HG03045 (cell line): ENCODE data around the gene ZNF580.

Experiments
- ATAC-seq: cut with Tn5 transposase; IDR thresholded peaks from one replicate; pipeline ENCODE4 v1.9.1; 2021; ENCODE audit warnings: mild to moderate bottlenecking, moderate library complexity; ENCODE audit not compliant: unreplicated experiment

The ZNF580 gene

GRCh38 chr19:55674841-55675660, 34.2 kb downstream of the ZNF580 start, which contains the start of gene EPN1:
Gene EPN1 (plus strand): TSS chr19:55675226. CDS start chr19:55678628, 3,402 bp downstream.
- peak; percentile 59 for ATAC-seq

DNA sequence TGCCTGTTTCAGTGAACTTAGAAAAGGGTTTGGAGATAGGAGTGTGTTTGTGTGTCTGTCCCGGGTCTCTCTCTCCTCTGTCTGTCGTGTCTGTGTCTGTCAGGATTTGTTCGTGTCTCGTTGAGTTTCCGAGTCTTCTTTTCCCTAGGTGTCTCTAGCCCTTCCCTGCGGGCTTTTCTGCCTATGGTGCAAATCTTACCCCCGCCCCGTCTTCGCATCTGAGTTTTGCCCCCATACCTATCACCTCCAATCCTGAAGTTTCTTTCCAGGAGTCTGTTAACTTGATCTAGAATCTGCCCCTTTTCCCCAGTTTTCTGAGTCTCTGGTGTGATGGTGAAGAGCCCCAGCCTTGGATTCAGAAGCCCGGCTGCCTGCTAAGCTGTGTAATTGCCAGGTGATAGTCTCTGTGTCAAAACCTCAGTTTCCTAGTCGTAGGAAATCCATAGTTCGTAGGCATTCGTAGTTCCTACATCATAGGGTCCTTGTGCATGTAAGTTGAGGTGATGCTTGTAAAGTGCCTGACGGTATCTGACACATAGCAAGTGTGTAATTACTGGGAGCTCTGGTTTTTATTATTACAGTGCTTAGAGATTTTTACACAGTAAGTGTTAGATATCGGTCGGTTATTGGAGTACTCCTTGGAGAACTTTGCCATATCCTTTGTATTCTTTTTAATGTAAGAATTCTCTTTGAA, 35.0 kb downstream of the ZNF580 start:
- no peak for ATAC-seq

DNA sequence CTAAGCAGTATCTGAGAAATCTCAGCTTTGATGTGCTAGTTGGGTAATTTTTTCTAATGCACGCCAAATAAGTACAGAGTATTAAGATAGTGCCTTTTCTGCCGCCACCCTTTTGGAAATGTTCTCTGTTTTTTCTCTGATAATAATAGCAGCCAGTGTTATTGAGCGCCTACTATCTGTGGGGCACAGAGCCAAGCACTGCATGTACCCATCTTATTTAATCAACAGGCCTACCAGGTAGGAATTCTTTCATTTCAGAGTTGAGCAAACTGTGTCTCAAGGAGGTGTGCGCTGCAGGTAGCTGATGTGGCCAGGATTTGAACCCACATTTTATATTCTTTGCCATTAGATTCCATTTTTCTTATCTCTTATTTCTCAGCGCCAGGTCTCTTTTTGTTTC, 35.6 kb downstream of the ZNF580 start:
- no peak for ATAC-seq

- no peak for ATAC-seq
Observed at GRCh38 chr19:55676889-55677505, 36.2 kb downstream of the ZNF580 start.

DNA sequence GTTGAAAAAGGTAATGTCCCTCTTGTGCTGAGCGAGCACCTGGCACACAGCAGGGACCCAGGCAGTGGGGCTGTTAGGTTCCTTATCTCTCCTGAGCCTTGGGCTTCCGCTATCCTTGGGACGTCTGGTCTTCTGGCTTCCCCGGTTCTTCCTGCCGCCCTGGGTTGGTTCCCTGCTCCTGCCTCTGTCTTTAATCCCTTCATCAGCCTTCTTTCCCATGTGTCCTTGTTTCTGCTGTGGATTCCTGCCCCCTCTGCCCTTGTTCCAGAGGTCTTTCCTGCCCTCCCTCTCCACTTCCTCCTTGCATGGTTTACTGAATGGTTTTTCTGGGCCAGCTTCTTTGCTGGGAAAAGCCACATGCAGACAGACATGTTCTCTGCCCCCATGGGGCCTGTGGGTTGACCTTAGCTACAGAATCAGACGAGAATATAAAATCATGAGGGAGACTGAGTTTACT, 36.8 kb downstream of the ZNF580 start:
- no peak for ATAC-seq

GRCh38 chr19:55678121-55678671, 37.4 kb downstream of the ZNF580 start:
- peak; percentile 62 for ATAC-seq

GRCh38 chr19:55679343-55680257, 38.8 kb downstream of the ZNF580 start:
- no peak for ATAC-seq

DNA sequence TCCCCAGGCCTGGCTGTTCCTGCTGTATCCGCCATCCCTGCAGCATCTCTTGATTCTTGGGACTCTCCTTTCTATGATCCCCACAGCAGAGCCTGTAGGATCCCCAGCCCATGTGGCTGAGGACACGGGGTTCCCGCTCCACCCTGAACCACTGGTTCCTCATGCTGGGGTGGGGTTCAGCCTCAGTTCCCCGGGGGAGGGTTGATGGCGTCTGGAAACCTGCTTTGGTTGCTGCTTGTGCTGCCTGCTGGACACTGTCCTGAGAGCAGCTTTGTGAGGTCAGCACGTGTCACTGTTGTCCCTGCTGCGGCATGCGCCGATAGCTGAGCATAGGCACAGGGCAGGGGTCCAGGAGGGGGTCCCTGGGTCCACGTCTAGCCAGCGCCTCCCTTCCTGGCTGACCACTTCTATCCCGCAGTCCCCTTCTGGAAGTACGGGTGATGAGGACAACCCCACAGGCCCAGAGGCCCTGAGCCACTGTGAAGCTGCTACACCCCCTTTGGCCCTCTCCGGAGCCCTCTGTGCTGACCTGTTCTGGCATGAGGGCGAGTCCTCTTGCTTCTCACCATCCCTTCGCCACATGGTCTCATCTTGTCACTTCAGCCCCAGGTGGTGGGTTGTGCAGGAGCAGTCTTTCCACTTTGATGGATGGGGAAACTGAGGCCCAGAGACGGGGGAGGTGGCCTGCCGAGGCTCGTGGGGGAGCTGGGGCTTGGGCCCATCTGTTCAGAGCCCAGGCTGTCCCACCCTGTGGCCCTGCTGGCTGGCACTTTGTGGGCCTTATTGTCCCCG, 39.7 kb downstream of the ZNF580 start:
- ATAC-seq = no peak

DNA sequence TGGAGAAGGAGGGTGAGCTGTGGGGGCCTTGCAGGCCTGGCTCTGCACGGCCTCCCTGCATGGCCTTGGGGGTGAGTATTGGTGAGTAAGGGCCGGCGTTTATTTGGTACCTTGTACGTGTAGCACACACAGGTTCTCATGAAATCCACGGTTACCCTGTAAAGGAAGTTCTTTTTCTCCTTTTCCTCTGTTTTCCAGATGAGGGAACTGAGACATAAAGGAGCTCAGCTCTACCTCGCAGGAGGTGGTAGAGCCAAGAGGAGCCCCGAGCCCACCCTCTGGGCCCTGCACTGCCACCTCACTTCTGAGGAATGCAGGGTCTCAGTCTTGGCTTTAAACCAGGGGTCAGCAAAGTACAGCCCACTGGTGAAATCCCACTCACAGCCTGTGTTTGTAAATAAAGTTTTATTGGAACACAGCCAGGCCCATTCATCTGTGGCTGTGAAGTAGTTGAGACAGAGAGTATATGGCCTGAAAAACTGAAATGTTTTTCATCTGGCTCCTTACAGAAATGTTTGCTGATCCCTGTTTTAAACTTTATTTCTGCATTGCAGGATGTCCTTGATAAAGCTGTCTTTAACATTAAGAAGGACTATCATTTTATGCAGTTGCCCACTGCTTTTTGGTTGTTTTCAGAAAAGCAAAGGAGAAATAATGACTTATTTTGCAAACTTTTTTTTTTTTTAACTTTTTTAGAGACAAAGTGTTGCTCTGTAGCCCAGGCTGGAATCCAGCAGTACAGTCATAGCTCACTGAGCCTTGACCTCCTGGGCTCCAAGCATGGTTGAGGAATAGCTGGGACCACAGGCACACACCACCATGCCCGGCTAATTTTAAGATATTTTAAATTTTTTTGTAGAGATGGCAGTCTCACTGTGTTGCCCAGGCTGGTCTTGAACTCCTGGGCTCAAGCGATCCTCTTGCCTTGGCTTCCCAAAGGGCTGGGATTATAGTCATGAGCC, 40.6 kb downstream of the ZNF580 start:
- no peak for ATAC-seq

DNA sequence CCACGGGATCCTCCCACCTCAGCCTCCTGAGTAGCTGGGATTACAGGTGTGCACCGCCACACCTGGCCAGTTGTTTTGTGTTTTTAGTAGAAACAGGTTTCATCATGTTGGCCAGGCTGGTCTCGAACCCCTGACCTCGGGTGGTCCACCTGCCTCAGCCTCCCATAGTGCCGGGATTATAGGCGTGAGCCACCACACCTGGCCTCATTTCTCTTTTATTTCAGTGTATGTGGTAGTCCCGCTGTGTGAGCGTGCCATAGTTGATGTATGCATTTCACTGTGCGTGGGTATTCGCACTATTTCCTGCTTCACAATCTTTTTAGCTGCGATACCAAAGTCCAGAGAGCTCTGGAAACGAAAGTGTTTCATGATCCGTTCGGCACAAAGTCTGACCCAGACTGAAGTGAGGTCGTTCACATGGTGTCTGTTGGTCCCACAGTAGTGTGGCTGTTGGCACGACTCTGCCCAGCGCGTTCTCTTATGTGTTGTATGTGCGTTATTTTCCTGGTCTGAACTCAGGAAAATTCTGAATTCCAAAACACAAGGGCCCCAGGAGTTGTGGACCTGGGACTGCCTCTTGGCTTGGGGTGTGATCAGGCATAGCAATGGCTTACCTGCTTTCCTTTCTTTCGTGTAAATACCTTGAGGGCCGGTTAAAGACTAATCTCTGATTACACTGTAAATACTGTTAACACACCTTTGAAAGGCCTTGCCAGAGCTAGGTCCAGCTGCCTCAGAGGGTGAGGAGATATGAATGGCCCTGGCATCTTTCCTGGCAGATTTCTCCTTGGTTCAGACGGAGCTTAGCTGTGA, 42.9 kb downstream of the ZNF580 start:
- no peak for ATAC-seq

GRCh38 chr19:55684946-55685681, 44.3 kb downstream of the ZNF580 start:
- ATAC-seq = no peak

DNA sequence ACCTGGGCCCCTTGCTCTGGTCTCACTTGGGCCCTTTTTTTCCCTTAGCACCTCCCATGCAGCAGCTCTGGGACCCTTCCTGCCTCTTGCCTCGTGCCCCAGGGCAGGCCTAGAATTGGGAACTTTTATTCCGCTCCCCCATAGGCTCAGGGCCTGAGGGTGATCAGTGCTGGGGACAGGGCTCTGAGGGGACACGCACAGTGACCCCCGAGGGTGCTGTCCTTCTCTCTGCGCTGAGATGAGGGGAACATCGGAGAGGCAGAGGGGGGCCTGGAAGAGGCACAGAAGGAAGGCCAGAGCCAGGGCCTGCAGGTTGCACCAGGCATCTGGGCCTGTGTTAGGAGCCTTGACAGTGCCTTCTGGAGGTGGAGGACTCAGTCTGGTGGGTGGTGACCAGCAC, 45.0 kb downstream of the ZNF580 start:
- no peak for ATAC-seq

- no peak for ATAC-seq
Observed at GRCh38 chr19:55686311-55687050, 45.7 kb downstream of the ZNF580 start.

DNA sequence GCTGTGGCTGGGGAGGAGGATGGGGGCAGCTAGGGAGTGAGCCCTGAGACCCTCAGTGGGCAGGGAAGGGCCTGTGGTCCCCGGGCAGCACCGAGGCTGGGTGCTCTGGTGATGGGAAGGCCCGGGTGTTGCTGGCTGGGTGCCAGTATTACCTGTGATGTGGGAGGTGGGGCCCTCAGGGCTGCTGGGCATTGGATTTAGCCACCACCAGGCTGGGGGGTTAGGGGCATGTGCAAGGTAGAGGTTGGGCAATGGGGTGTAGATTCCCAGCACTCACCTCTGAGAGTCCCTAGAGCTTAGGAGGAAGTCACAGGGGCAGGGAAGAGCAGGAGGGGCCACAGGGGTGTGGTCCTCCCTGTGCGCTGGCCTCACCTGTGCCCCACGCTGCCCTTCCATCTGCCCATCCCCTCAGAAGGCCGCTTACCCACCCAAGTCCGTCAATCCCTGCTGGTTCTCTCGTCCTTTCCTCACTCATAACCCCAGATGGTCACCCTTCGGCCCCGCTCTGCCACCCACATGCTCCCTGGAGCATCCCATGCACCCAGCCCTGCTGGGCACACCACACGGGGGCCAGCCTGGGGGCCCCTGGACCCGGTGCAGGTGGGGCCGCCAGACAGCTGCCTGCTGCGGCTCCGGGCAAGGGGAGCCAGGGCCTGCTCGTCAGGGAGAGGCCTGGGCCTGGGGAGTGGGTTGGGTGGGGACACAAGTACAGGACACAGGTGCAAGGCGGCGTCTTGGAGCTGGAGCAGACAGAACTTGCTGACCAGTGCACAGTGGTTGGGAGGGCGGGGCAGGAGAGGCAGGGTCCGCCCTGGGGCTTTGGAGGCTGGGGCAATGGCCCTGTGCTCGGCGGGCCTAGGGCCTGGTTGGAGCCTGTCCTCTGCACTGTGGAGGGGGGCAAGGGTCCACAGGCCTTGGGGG, 46.7 kb downstream of the ZNF580 start:
- no peak for ATAC-seq
